ENCODE results near the gene CCDC91. TPM values are rescaled to one million over a fixed set of nuclear protein-coding genes. Genes with fewer than 3 reads are reported as not detected.

The CCDC91 gene
- polyA plus RNA-seq, 1 donor (not counting 4 experiments of a cell fraction or from before 2014, with no cell fraction given), result 26.5 TPM

DNA sequence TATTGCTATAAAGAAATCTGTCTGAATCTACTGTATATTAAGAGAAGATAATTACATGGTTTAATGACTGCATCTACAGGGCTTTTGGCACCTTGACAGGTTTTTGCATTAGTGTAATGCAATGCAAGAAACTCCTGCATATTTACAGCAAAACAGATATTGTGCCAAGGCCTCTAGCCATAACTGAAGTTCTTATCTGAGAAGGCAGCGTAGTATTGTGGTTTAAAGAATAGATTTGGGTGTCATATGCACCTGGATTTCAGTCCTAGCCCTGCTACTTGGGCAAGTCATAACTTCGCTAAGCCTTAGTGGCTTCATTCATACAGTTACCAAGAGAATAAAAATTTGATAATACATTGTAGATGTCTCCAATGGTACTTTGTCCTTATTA lies 350.1 kb downstream of the CCDC91 start:
- no peaks in the 10 kb centered on the region for H3K9me3 ChIP-seq (ENCODE audit: control insufficient read depth, low read depth, low read length)
- no peak overlapping the region for H3K27ac ChIP-seq (ENCODE audit: control insufficient read depth, insufficient read depth, low read length)
- dilution Hi-C loops (cut with MboI; ENCODE audit: extremely low pct_ligation_motif_present, low sequenced_read_pairs), result no loop called here
- H3K4me2 ChIP-seq (ENCODE audit: control insufficient read depth, extremely low read depth, insufficient read depth, low read depth, low read length), result peak overlapping the region; percentile 42
- no peak for TF ChIP-seq EZH2 (IDR thresholded peaks at IDR 0.05; ENCODE audit: low read length)
- TF ChIP-seq, protein P1, sequence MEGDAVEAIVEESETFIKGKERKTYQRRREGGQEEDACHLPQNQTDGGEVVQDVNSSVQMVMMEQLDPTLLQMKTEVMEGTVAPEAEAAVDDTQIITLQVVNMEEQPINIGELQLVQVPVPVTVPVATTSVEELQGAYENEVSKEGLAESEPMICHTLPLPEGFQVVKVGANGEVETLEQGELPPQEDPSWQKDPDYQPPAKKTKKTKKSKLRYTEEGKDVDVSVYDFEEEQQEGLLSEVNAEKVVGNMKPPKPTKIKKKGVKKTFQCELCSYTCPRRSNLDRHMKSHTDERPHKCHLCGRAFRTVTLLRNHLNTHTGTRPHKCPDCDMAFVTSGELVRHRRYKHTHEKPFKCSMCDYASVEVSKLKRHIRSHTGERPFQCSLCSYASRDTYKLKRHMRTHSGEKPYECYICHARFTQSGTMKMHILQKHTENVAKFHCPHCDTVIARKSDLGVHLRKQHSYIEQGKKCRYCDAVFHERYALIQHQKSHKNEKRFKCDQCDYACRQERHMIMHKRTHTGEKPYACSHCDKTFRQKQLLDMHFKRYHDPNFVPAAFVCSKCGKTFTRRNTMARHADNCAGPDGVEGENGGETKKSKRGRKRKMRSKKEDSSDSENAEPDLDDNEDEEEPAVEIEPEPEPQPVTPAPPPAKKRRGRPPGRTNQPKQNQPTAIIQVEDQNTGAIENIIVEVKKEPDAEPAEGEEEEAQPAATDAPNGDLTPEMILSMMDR (optimal IDR thresholded peaks at IDR 0.05 in 1 of 3, IDR thresholded peaks at IDR 0.05 in 1 of 3, conservative IDR thresholded peaks at IDR 0.05 in 1 of 3; ENCODE audit: extremely low read depth in 1 of 3, insufficient read depth in 2 of 3, low read length in 3 of 3), result no peak
- H2AFZ ChIP-seq (ENCODE audit: control insufficient read depth, low read length), result no peak overlapping the region
- no peak overlapping the region for H3K9ac ChIP-seq (ENCODE audit: control insufficient read depth, extremely low read depth, insufficient read depth, low read length)
- no peaks in the 10 kb centered on the region for H3K79me2 ChIP-seq (ENCODE audit: control insufficient read depth, insufficient read depth, low read length)
- FAIRE-seq (no peak), DNase-seq (ENCODE audit: low read depth, low spot score) (no peak)
- H3K4me1 ChIP-seq (ENCODE audit: control insufficient read depth, extremely low read depth, insufficient read depth, low read length), result peaks cover 12% of the 10 kb centered on the region
- H3K9me1 ChIP-seq (ENCODE audit: control insufficient read depth, extremely low read depth, insufficient read depth, low read length), result no peaks in the 10 kb centered on the region
- H3K36me3 ChIP-seq (ENCODE audit: control insufficient read depth in 2 of 2, extremely low read depth in 1 of 2, insufficient read depth in 2 of 2, low read length in 2 of 2), result no peaks in the 10 kb centered on the region
- H3K27me3 ChIP-seq (ENCODE audit: control insufficient read depth, extremely low read depth, insufficient read depth, low read length), result no peaks in the 10 kb centered on the region
- no peak overlapping the region for H3K4me3 ChIP-seq (ENCODE audit: control insufficient read depth in 2 of 3, extremely low read depth in 1 of 3, insufficient read depth in 2 of 3, low read depth in 1 of 3, low read length in 3 of 3)
- H4K20me1 ChIP-seq (ENCODE audit: control insufficient read depth, extremely low read depth, insufficient read depth, low read length), result no peaks in the 10 kb centered on the region

DNA sequence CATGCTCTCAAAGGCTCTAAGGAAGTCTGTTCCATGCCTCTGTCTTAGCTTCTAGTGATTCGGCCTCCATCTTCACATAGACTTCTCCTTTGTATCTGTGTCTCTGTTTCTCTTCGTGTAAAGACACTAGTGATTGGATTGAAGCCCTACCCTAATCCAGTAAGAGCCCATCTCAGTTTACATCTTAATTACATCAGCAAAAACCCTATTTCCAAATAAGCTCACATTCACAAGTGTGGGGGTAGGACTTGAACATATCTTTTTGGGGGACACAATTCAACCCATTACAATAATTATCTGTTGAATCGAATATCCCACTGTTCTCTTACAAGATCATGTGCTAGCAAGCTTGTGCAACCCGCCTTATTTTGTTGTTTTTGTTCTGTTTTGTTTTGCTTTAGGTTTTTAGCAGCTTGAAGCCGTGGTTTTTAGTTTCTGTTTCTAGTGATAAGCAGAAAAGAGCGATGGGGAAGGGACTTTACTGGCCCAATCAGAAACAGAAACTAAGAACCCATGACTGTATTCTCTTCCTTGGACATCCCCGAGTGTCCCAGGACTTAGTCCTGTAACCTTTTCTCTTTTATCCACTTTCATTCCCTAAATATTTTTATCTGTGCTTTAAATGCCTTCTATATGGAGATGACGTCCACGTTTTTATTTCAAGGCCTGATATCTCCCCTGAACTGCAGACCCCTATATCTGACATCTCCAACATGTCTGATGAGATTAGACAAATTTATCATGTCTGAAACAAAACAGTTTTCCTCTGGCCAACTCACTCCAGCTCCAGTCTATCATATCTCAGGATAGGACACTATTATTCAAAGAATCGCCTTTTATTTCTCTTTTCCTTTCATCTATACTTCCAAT lies 353.0 kb downstream of the CCDC91 start:
- TF ChIP-seq, protein P1 (optimal IDR thresholded peaks at IDR 0.05 in 1 of 3, IDR thresholded peaks at IDR 0.05 in 1 of 3, conservative IDR thresholded peaks at IDR 0.05 in 1 of 3; ENCODE audit: extremely low read depth in 1 of 3, insufficient read depth in 2 of 3, low read length in 3 of 3), result no peak
- no peak for TF ChIP-seq EZH2 (IDR thresholded peaks at IDR 0.05; ENCODE audit: low read length)
- no peaks in the 10 kb centered on the region for H3K36me3 ChIP-seq (ENCODE audit: control insufficient read depth in 2 of 2, extremely low read depth in 1 of 2, insufficient read depth in 2 of 2, low read length in 2 of 2)
- H3K4me1 ChIP-seq (ENCODE audit: control insufficient read depth, extremely low read depth, insufficient read depth, low read length), result peaks cover 12% of the 10 kb centered on the region
- H3K4me2 ChIP-seq (ENCODE audit: control insufficient read depth, extremely low read depth, insufficient read depth, low read depth, low read length), result no peak overlapping the region
- H3K27ac ChIP-seq (ENCODE audit: control insufficient read depth, insufficient read depth, low read length), result no peak overlapping the region
- no peaks in the 10 kb centered on the region for H3K27me3 ChIP-seq (ENCODE audit: control insufficient read depth, extremely low read depth, insufficient read depth, low read length)
- no peaks in the 10 kb centered on the region for H3K79me2 ChIP-seq (ENCODE audit: control insufficient read depth, insufficient read depth, low read length)
- no peaks in the 10 kb centered on the region for H3K9me1 ChIP-seq (ENCODE audit: control insufficient read depth, extremely low read depth, insufficient read depth, low read length)
- H3K9ac ChIP-seq (ENCODE audit: control insufficient read depth, extremely low read depth, insufficient read depth, low read length), result no peak overlapping the region
- no peaks in the 10 kb centered on the region for H4K20me1 ChIP-seq (ENCODE audit: control insufficient read depth, extremely low read depth, insufficient read depth, low read length)
- DNase-seq (ENCODE audit: low read depth, low spot score) (no peak), FAIRE-seq (no peak)
- dilution Hi-C loops (cut with MboI; ENCODE audit: extremely low pct_ligation_motif_present, low sequenced_read_pairs), result no loop called here
- no peak overlapping the region for H2AFZ ChIP-seq (ENCODE audit: control insufficient read depth, low read length)
- H3K9me3 ChIP-seq (ENCODE audit: control insufficient read depth, low read depth, low read length), result no peaks in the 10 kb centered on the region
- no peak overlapping the region for H3K4me3 ChIP-seq (ENCODE audit: control insufficient read depth in 2 of 3, extremely low read depth in 1 of 3, insufficient read depth in 2 of 3, low read depth in 1 of 3, low read length in 3 of 3)
